ENCODE measurements around the gene CEBPB.

DNA sequence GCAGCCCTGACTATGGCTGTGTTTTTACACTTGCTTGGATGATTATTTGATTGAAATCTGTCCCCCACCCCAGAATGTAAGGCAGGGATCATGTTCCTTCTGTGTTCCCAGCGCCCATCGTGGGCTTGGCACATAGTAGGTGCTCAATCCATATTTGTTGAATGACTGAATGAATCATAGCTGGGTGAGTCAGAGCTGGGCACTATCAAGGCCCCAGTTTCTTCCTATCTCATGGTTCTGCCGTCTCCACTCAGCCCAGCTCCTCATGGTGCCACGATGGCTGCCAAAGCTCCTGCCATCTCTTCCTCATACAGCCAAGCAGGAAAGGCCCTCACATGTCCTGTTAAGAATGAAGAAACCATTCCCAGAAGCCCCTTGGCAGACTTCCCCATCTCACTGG, 29.0 kb downstream of the CEBPB start:
- TF ChIP-seq, protein P1, sequence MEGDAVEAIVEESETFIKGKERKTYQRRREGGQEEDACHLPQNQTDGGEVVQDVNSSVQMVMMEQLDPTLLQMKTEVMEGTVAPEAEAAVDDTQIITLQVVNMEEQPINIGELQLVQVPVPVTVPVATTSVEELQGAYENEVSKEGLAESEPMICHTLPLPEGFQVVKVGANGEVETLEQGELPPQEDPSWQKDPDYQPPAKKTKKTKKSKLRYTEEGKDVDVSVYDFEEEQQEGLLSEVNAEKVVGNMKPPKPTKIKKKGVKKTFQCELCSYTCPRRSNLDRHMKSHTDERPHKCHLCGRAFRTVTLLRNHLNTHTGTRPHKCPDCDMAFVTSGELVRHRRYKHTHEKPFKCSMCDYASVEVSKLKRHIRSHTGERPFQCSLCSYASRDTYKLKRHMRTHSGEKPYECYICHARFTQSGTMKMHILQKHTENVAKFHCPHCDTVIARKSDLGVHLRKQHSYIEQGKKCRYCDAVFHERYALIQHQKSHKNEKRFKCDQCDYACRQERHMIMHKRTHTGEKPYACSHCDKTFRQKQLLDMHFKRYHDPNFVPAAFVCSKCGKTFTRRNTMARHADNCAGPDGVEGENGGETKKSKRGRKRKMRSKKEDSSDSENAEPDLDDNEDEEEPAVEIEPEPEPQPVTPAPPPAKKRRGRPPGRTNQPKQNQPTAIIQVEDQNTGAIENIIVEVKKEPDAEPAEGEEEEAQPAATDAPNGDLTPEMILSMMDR (IDR thresholded peaks at IDR 0.05): no peak
- TF ChIP-seq POLR2AphosphoS5 (IDR thresholded peaks at IDR 0.05) (no peak), EP300 (IDR thresholded peaks at IDR 0.05) (no peak), POLR2A (IDR thresholded peaks at IDR 0.05; ENCODE audit: low read depth) (no peak)

Measured in esophagus muscularis mucosa (tissue), 4 donors.